ENCODE measurements around the gene RMND5B.
A peak's percentile ranks its signal among the peaks of the same experiment; 100 is the strongest.

The RMND5B gene

DNA sequence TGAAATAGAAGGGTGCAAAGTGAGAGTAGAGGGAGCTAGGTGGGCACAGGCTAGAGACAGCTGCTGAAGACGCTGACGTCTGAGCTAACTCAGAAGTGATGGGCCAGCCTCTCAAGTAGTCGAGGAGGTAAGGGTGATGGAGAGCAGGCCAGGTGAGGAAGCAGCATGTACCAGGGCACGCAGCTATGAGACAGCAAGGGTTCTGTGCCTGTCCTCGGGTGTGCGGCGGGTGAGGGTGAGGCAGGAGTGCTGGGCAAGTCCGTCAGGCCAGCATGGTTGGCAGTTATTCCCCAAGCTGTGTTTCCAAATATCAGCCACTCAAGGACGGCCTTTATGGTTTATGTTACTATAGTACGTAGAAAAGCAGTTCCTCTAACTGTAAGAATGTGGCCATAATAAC lies 6.2 kb downstream of the RMND5B start:
- Mint-ChIP-seq H3K27ac (no peak overlapping the region), H3K27me3 (no peaks in the 10 kb centered on the region), H3K9me3 (no peaks in the 10 kb centered on the region), H3K4me3 (no peak overlapping the region), H3K36me3 (ENCODE audit: low read depth) (peaks cover 31% of the 10 kb centered on the region), H3K4me1 (peaks cover 6% of the 10 kb centered on the region)
- no peak for DNase-seq
- ATAC-seq: no peak

DNA sequence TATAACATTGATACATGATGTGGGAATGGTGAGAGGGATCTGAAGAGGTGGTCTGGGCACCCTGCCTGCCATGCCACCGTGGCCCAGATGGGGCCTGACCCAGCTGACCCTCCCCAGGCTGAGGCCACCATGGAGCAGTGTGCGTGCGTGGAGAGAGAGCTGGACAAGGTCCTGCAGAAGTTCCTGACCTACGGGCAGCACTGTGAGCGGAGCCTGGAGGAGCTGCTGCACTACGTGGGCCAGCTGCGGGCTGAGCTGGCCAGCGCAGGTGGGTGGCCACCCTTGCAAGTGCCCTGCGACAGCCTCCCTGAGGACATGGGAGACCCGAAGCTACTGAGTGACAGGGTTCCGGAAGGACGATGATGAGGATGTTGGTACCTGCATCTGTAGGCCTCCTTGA lies 7.2 kb downstream of the RMND5B start:
- H3K4me3 Mint-ChIP-seq: no peak overlapping the region
- no peak overlapping the region for H3K27ac Mint-ChIP-seq
- ATAC-seq (no peak), DNase-seq (no peak)
- no peaks in the 10 kb centered on the region for H3K9me3 Mint-ChIP-seq
- peaks cover 37% of the 10 kb centered on the region for H3K36me3 Mint-ChIP-seq (ENCODE audit: low read depth)
- H3K4me1 Mint-ChIP-seq: peaks cover 3% of the 10 kb centered on the region
- no peaks in the 10 kb centered on the region for H3K27me3 Mint-ChIP-seq

DNA sequence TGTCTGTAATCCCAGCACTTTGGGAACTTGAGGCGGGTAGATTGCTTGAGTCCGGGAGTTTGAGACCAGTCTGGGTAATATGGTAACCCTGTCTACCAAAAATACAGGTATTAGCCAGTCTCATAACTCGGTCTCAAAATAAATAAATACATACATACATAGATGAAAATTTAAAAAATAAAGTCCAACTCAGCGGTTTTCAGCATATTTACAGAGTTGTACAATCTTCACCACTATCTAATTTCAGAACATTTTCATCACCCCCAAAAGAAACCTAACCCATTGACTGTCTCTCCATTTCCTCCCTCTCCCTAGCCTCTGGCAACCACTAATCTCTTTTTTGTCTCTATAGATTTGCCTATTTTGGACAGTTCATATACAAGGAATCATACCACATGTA lies 10.7 kb downstream of the RMND5B start:
- Mint-ChIP-seq H3K4me1 (peaks cover 9% of the 10 kb centered on the region), H3K9me3 (no peaks in the 10 kb centered on the region), H3K4me3 (no peak overlapping the region), H3K27ac (no peak overlapping the region), H3K36me3 (ENCODE audit: low read depth) (peaks cover 33% of the 10 kb centered on the region), H3K27me3 (no peaks in the 10 kb centered on the region)
- DNase-seq (no peak), ATAC-seq (no peak)

DNA sequence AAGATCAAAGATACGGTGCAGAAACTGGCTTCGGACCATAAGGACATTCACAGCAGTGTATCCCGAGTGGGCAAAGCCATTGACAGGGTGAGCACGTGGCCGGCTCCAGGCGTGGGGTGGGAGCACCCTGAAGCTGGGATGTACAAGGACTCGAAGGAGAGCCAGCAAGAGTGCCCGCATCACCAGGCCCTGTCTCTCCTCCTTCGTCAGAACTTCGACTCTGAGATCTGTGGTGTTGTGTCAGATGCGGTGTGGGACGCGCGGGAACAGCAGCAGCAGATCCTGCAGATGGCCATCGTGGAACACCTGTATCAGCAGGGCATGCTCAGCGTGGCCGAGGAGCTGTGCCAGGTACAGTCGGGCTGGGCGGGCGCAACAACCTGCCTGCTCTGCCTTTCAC lies 11.8 kb downstream of the RMND5B start:
- Mint-ChIP-seq H3K27me3 (no peaks in the 10 kb centered on the region), H3K4me1 (peaks cover 12% of the 10 kb centered on the region), H3K27ac (no peak overlapping the region), H3K36me3 (ENCODE audit: low read depth) (peaks cover 38% of the 10 kb centered on the region), H3K4me3 (no peak overlapping the region), H3K9me3 (no peaks in the 10 kb centered on the region)
- ATAC-seq (no peak), DNase-seq (no peak)

DNA sequence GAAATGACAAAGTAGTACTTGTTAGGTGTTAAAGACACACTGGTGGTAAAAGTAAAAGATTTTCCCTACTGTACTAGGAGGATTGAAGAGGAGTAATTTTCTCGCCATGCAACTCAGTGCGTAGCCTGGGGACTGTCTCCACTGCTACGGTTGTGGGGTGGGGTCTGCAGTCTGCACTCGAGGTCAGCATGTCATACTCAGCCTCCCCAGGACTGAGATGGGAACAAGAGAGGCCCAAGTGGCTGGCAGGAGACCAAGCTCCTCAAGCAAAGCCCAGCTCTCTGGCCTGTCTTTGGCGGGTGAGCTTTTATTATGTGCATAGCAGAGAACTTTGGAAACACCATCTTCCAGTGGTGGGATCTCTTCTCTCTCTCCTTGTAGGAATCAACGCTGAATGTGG lies 12.4 kb downstream of the RMND5B start:
- Mint-ChIP-seq H3K9me3 (no peaks in the 10 kb centered on the region), H3K4me1 (peaks cover 13% of the 10 kb centered on the region), H3K27ac (no peak overlapping the region), H3K4me3 (no peak overlapping the region), H3K27me3 (no peaks in the 10 kb centered on the region), H3K36me3 (ENCODE audit: low read depth) (peaks cover 41% of the 10 kb centered on the region)
- ATAC-seq (no peak), DNase-seq (no peak)

DNA sequence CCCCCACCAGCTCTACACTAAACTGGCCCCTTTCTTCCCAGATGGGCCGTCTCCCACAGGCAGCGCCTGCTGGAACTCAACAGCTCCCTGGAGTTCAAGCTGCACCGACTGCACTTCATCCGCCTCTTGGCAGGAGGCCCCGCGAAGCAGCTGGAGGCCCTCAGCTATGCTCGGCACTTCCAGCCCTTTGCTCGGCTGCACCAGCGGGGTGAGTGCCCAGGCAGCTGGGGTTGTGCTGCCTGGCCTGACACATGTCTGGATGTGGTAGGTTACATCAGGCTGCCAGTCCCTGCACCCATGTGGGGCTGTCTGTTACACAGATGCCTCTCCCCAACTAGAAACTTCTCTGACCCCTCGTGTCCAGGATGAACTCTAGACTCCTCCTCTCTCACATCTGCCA lies 13.1 kb downstream of the RMND5B start:
- ATAC-seq: no peak
- no peaks in the 10 kb centered on the region for H3K27me3 Mint-ChIP-seq
- no peak for DNase-seq
- no peak overlapping the region for H3K4me3 Mint-ChIP-seq
- no peak overlapping the region for H3K27ac Mint-ChIP-seq
- H3K36me3 Mint-ChIP-seq (ENCODE audit: low read depth): peaks cover 46% of the 10 kb centered on the region
- no peaks in the 10 kb centered on the region for H3K9me3 Mint-ChIP-seq
- peaks cover 18% of the 10 kb centered on the region for H3K4me1 Mint-ChIP-seq

DNA sequence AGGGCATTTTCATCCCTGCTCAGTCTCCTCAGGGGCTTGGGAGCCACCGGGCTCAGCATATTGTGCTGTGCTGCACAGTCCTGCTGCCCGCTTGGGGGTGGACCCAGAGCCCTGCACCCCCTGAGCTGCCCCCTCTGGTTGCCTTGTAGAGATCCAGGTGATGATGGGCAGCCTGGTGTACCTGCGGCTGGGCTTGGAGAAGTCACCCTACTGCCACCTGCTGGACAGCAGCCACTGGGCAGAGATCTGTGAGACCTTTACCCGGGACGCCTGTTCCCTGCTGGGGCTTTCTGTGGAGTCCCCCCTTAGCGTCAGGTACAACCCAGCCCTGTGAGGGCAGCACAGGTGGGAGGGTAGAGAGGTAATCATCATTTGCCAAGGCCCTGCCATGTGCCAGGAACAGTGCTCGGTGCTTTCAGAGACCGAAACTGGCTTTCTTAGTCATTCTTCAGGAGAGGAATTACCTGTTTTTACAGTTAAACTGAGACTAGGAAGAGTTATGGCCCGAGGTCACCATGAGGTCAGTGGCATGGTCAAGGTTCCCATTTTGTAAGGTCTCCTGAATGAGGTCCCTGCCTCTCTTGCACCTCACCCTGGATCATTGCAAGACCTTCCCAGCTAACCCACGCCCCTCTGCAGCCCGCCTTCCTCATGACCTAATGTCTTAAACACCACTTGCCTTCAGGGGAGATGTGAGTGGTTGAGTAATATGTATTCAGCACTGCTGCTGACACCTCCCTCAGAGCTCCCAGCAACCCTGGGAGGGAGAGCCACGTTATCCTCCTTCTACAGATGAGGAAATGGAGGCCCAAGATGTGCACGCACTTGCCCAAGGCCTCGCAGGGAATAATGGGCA lies 15.4 kb downstream of the RMND5B start:
- Mint-ChIP-seq H3K4me1 (peaks cover 41% of the 10 kb centered on the region), H3K4me3 (no peak overlapping the region), H3K27me3 (no peaks in the 10 kb centered on the region), H3K9me3 (no peaks in the 10 kb centered on the region), H3K36me3 (ENCODE audit: low read depth) (peaks cover 58% of the 10 kb centered on the region), H3K27ac (peak overlapping the region; percentile 55)
- DNase-seq (peak; percentile 77), ATAC-seq (peak; percentile 72)

DNA sequence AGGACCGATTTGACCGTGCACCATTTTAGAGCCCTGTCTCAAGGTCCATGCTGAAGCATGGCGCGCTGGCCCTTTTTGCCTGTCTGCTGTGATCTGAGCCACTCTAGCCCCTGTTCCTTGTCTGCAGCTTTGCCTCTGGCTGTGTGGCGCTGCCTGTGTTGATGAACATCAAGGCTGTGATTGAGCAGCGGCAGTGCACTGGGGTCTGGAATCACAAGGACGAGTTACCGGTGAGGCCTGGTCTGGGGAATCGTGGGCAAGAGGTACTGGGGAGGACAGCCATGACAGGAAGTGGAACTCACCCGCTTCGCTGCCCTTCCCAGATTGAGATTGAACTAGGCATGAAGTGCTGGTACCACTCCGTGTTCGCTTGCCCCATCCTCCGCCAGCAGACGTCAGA lies 16.6 kb downstream of the RMND5B start:
- Mint-ChIP-seq H3K36me3 (ENCODE audit: low read depth) (peaks cover 61% of the 10 kb centered on the region), H3K27ac (peak overlapping the region; percentile 19), H3K9me3 (no peaks in the 10 kb centered on the region), H3K27me3 (no peaks in the 10 kb centered on the region), H3K4me1 (peaks cover 50% of the 10 kb centered on the region), H3K4me3 (no peak overlapping the region)
- ATAC-seq (no peak), DNase-seq (no peak)

DNA sequence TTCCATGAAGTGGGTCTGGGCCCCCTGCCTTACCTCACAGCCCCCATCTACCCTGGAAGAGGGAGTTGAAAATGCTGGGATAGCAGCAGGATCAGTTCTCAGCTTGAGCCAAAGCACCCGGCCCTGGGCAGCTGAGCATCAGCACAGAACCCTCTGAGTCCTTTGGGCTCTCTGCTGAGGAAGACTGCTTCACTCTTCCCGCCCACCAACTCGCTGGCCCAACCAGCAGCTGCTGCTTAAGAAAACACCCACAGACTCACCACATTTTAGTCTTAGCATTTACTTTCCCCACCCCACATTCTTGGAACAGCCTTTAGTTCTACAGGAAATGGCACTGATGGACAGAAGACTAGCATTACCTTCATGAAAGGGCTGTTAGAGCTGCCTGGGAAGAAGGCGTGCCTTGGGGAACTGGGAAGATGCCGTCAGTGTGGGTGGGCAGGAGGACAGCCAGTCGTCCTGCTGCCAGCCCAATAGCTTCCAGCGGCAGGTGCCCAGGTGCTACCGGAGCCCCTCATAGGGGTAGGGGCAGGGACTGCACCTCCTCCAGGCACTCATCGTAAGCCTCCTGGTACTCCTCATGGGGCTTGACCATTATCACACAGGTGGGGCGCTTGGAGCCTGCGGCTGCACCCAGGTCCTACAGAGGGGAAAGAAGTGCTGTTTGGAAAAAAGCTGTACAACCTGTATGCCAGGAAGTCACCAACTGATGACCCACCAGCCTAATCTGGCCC lies 18.6 kb downstream of the RMND5B start:
- ATAC-seq: peak; percentile 12
- Mint-ChIP-seq H3K4me1 (peaks cover 62% of the 10 kb centered on the region), H3K36me3 (ENCODE audit: low read depth) (peaks cover 57% of the 10 kb centered on the region), H3K9me3 (no peaks in the 10 kb centered on the region), H3K4me3 (peak overlapping the region; percentile 58), H3K27me3 (no peaks in the 10 kb centered on the region), H3K27ac (peak overlapping the region; percentile 55)
- peak; percentile 42 for DNase-seq

DNA sequence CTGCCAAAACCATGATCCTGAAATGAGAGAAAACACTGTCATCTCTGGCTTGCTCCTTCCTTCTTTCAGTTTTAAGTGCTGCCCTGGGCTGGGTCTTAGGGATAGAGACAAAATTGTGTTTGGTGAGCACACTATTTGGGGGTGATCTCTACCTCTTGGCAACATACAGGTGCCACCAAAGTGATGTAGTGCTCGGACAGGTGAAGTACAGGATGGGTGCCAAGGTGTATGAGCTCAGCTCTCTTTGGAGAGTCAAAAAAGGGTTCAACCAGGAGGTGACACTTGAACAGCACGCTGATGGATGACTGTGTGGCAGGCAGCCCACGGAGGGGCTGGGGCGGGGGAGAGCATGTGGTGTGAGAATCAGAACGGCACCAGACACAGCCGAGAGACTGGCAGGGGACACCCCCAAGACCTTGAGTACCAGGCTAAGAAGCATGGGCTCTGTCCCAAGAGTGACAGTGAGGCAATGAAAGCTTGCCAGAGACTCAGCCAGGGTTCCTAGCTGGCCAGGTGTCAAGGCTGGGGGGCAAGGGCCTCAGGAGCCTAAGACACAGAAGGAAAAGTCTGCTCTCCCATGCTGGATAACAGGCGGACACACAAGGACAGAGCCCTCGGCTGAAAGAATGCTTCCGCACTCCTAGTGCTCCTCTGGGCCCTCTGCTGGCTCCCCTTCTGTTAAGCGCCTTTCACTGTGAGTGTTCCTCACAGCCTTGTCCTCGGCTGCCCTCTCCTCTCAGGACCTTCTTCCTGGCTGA lies 20.3 kb downstream of the RMND5B start:
- Mint-ChIP-seq H3K4me3 (peak overlapping the region; percentile 92), H3K27ac (peak overlapping the region; percentile 78), H3K36me3 (ENCODE audit: low read depth) (peaks cover 50% of the 10 kb centered on the region), H3K9me3 (no peaks in the 10 kb centered on the region), H3K4me1 (peaks cover 64% of the 10 kb centered on the region), H3K27me3 (no peaks in the 10 kb centered on the region)
- DNase-seq (no peak), ATAC-seq (no peak)

DNA sequence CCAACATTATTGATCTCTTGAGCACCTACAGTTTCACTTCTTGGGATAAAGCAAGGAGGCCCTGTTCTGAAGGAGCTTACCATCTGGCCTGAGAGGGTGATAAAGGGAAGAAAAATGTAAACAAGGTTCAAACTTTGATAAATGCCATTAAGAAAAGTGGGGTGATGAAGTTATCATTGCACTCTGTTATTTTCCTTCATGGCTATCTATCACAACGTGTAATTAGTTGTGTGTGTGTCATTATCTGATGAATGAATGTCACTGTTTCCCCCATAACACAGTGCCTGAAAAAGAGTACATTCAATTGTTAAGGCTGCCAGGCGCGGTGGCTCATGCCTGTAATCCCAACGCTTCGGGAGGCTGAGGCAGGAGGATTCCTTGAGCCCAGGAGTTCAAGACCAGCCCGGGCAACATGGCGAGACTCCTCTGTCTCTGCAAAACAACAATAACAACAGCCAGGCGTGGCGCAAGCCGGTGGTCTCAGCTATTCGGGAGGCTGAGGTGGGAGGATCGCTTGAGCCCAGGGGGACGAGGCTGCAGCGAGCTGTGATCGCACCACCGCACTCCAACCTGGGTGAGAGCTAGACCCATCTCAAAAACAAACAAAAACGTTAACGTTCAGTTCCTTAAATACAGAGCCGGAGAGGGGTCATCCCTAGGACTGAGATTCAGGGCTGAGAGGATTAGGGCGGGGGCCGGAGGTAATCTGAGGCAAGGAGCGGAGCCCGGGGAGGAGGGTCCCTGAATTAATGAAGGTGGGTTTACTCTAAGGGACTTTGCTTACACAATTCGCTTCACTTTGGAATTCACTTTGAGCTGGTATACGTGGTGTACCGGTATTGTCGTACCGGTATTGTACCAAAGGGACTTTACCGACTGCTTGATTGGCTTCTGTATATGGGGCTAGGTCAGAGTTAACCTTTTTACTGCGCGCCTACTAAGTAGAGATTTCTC lies 22.0 kb downstream of the RMND5B start:
- H3K27me3 Mint-ChIP-seq: no peaks in the 10 kb centered on the region
- H3K4me3 Mint-ChIP-seq: peak overlapping the region; percentile 92
- H3K4me1 Mint-ChIP-seq: peaks cover 57% of the 10 kb centered on the region
- H3K36me3 Mint-ChIP-seq (ENCODE audit: low read depth): peaks cover 37% of the 10 kb centered on the region
- no peaks in the 10 kb centered on the region for H3K9me3 Mint-ChIP-seq
- ATAC-seq (no peak), DNase-seq (no peak)
- peak overlapping the region; percentile 91 for H3K27ac Mint-ChIP-seq

DNA sequence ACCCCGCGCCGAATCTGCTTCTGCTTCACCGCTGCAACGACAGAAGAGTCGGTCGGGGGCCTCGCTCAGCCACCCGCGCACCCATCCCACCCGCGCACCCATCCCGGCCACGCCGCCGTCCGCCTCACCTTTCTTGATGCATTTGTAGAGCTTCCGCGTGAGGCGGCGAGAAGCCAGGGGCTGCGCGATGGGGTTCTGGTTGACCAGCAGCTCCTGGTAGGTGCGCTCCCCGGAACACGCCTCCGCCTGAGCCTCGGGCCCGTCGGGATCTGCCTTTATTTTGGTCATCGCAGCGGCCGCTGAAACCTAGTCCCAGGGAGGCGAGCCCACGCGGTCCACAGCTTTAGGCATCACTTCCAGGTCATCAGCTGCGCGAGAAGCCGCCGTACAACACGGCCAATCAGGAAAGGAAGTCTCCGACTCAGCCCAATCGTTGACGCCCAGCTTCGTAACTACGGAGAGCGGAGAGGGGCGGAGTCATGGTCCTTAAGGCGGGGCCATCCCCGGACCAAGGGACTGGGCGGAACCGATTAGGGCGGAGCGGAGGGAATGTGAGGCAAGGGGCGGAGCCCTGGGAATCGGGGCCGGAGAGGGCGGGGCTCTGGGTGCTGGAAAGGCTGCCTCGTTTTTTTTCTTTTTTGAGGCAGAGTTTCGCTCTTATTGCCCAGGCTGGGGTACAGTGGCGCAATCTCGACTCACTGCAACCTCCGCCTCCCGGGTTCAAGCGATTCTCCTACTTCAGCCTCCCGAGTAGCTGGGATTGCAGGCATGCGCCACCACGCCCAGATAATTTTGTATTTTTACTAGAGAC lies 22.9 kb downstream of the RMND5B start, which contains the start of gene NHP2:
Gene NHP2 (minus strand): TSS at position 356 of the 811 bp plus-strand sequence. CDS start 68 bp downstream, at position 288.
- peak within 1 kb of the TSS; percentile 92 for H3K4me3 Mint-ChIP-seq
- peak; percentile 93 for ATAC-seq
- no peaks in the 10 kb centered on the region for H3K27me3 Mint-ChIP-seq
- peak; percentile 99 for DNase-seq
- peaks cover 53% of the 10 kb centered on the region for H3K4me1 Mint-ChIP-seq
- peak within 1 kb of the TSS; percentile 91 for H3K27ac Mint-ChIP-seq
- no peaks in the 10 kb centered on the region for H3K9me3 Mint-ChIP-seq
- H3K36me3 Mint-ChIP-seq (ENCODE audit: low read depth): peaks cover 30% of the 10 kb centered on the region

DNA sequence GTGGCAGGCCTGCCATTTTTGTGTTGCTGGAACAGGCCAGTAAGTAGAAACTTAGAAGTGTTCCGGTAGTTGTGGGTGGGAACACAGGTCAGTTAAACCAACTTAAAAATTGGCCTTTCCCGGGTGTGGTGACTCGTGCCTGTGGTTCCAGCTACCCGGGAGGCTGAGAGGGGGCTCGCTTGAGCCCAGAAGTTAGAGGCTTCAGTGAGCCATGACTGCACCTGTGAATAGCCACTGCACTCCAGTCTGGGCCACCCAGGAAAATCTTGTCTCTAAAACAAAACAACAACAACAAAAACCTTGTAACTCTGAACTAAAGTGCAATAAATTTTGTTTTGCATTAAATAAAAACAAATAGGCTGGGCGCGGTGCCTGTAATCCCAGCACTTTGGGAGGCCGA lies 24.3 kb downstream of the RMND5B start:
- no peak overlapping the region for H3K27ac Mint-ChIP-seq
- no peaks in the 10 kb centered on the region for H3K27me3 Mint-ChIP-seq
- H3K4me3 Mint-ChIP-seq: no peak overlapping the region

More for the DNA sequence above, 24.3 kb downstream of the RMND5B start:
- H3K36me3 Mint-ChIP-seq (ENCODE audit: low read depth): peaks cover 17% of the 10 kb centered on the region
- ATAC-seq (no peak), DNase-seq (no peak)
- no peaks in the 10 kb centered on the region for H3K9me3 Mint-ChIP-seq
- H3K4me1 Mint-ChIP-seq: peaks cover 40% of the 10 kb centered on the region
